Tibial artery (tissue), 4 donors: ENCODE measurements around the gene TMEM176A.

Experiments
- DNase-seq, 2 donors: peaks; one replicate each; pipeline ENCODE4 v3.0.0-alpha.2; 2019
- H3K27ac ChIP-seq, 2 donors: fragments of 200-600 bp; sonication (generic) in 1 of 2; 1 replicate in 1 of 2; 2 replicates in 1 of 2; pipeline ENCODE4 v1.5.1; 2018 to 2019; ENCODE audit warnings: mild to moderate bottlenecking in 1 of 2
- H3K27me3 ChIP-seq, 2 donors: fragments of 200-600 bp; sonication (generic) in 1 of 2; one replicate each; pipeline versions ENCODE4 v1.5.1 to v1.6.0; 2016 to 2019
- H3K36me3 ChIP-seq, 3 donors: fragments of 200-600 bp; sonication (generic) in 2 of 3; one replicate each; pipeline ENCODE4 v1.5.1; 2016 to 2019; ENCODE audit warnings: mild to moderate bottlenecking in 2 of 3
- H3K4me1 ChIP-seq, 4 donors: fragments of 200-600 bp; sonication (generic) in 2 of 4; 1 replicate in 3 of 4; 2 replicates in 1 of 4; pipeline ENCODE4 v1.5.1; 2016 to 2019
- H3K4me3 ChIP-seq, 2 donors: fragments of 200-600 bp; sonication (generic) in 1 of 2; 1 replicate in 1 of 2; 2 replicates in 1 of 2; pipeline ENCODE4 v1.5.1; 2018 to 2019; ENCODE audit warnings: mild to moderate bottlenecking in 2 of 2
- H3K9me3 ChIP-seq, 3 donors: fragments of 200-600 bp; sonication (generic) in 1 of 3; one replicate each; pipeline ENCODE4 v1.5.1; 2016 to 2019
- intact Hi-C: fragments of 100-400 bp; cut with DNase I; formaldehyde crosslinking; loops from one replicate; pipeline ENCODE4 v1.15.0; 2023; ENCODE audit warnings: low total_unique reads
- TF ChIP-seq, protein P1 (sequence below), 2 experiments: fragments of 200-600 bp in 1 of 2; fragments of 450-650 bp in 1 of 2; IDR thresholded peaks; one replicate each; pipeline ENCODE4 v1.5.1; 2017 to 2019; ENCODE audit warnings: antibody characterized with exemption in 2 of 2, mild to moderate bottlenecking in 1 of 2, moderate library complexity in 1 of 2

The TMEM176A gene

DNA sequence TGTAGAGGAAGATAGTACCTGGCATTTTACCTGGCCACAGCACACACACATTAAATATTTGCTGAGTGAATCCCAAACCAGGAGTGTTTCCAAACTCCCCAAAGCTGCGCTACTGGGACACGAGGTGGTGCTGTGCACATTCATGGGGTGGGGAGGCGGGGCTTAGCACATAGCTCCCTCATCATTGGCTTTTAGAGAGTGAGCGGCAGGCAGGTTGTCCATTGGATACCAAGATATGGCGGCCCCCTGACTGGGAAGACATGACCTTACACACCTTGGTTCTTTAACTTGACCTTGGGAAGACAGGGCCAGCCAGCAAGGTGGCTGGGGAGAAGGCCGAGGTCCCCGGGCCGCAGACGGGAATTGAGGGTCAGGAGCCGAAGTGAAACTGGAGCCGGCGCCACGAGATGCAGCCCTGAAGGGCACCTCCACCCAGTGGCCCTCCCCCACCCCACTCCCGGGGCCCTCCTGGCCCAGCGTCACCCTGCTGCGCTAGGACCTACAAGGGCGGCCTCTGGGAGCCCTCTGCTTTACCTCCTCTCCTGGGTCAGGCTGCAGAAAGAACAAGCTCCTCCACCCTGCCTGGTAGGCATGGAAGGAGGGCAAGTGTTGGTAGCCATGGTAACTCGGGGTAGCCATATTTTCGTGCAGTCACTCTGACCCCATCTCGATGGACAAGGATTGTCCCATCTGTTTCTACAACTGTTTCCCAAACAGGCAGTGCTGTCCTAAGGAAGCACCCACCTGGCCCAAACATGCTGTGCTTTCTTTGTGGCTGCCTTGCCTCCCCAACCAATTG, 24.0 kb downstream of the TMEM176A start:
- Histone ChIP-seq H3K9me3 (peaks cover 0 to 3% (median 0%) of the 10 kb centered on the region in 3 donors), H3K36me3 (no peaks in the 10 kb centered on the region), H3K27me3 (no peaks in the 10 kb centered on the region), H3K27ac (no peak overlapping the region), H3K4me3 (no peak overlapping the region), H3K4me1 (no peaks in the 10 kb centered on the region)
- TF ChIP-seq, protein P1, sequence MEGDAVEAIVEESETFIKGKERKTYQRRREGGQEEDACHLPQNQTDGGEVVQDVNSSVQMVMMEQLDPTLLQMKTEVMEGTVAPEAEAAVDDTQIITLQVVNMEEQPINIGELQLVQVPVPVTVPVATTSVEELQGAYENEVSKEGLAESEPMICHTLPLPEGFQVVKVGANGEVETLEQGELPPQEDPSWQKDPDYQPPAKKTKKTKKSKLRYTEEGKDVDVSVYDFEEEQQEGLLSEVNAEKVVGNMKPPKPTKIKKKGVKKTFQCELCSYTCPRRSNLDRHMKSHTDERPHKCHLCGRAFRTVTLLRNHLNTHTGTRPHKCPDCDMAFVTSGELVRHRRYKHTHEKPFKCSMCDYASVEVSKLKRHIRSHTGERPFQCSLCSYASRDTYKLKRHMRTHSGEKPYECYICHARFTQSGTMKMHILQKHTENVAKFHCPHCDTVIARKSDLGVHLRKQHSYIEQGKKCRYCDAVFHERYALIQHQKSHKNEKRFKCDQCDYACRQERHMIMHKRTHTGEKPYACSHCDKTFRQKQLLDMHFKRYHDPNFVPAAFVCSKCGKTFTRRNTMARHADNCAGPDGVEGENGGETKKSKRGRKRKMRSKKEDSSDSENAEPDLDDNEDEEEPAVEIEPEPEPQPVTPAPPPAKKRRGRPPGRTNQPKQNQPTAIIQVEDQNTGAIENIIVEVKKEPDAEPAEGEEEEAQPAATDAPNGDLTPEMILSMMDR (IDR thresholded peaks at IDR 0.05) = no peak
- intact Hi-C loops = no loop called here
- no peak for DNase-seq

DNA sequence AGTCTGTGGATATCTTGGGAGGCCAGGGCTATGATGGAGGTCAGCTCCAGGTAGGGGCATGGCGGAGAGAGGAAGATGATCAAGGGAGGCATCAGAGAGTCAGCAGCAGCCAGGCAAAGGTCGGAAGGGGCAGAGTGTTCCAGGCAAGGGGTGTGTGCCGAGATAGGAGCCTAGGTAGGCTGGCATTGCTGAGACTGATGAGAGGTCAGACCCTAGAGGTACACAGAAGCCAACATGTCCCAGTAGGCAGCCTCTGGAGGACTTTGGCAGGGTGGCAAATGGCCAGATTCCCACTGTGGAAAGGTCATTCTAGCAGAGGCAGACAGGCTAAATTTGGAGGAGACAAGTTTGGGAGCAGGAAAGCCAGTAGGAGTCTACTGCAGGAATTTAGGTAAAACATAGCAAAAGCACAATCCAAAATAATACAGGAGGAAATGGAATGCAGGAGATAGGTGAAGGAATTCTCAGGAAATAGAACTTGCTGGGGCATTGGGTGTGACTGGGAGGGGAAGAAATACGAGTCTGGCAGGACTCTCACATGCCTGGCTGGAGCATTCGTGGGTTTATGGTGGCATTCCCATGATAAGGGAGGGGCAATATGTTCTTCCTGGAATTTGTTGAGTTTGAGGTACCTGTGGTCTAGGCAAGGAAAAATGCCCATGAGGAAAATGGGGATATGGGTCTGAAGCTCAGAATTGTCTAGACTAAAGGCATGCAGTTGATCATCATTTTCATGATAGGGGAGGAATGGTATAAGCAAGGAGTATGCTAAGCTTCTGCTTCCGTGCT, 25.7 kb downstream of the TMEM176A start:
- DNase-seq = no peak
- Histone ChIP-seq H3K4me1 (no peaks in the 10 kb centered on the region), H3K4me3 (no peak overlapping the region), H3K27ac (no peak overlapping the region), H3K36me3 (no peaks in the 10 kb centered on the region), H3K27me3 (no peaks in the 10 kb centered on the region), H3K9me3 (peaks cover 0 to 3% (median 0%) of the 10 kb centered on the region in 3 donors)
- intact Hi-C loops = no loop called here
- TF ChIP-seq, protein P1 (IDR thresholded peaks at IDR 0.05) = no peak

GRCh38 chr7:150828384-150828783, 27.8 kb downstream of the TMEM176A start:
- no peaks in the 10 kb centered on the region for H3K9me3 ChIP-seq
- no peaks in the 10 kb centered on the region for H3K27me3 ChIP-seq
- intact Hi-C loops = no loop called here
- no peaks in the 10 kb centered on the region for H3K36me3 ChIP-seq
- TF ChIP-seq, protein P1 (IDR thresholded peaks at IDR 0.05) = no peak
- H3K4me3 ChIP-seq = no peak overlapping the region
- H3K4me1 ChIP-seq = no peaks in the 10 kb centered on the region
- no peak for DNase-seq
- no peak overlapping the region for H3K27ac ChIP-seq

GRCh38 chr7:150829426-150829825, 28.9 kb downstream of the TMEM176A start:
- intact Hi-C loops = no loop called here
- no peaks in the 10 kb centered on the region for H3K9me3 ChIP-seq
- no peaks in the 10 kb centered on the region for H3K27me3 ChIP-seq
- DNase-seq = no peak
- no peak overlapping the region for H3K4me3 ChIP-seq
- no peak overlapping the region for H3K27ac ChIP-seq
- no peaks in the 10 kb centered on the region for H3K36me3 ChIP-seq
- TF ChIP-seq, protein P1 (IDR thresholded peaks at IDR 0.05) = no peak
- H3K4me1 ChIP-seq = no peaks in the 10 kb centered on the region

GRCh38 chr7:150830937-150831336, 30.4 kb downstream of the TMEM176A start:
- TF ChIP-seq, protein P1 (IDR thresholded peaks at IDR 0.05) = no peak
- H3K9me3 ChIP-seq = no peaks in the 10 kb centered on the region
- no peaks in the 10 kb centered on the region for H3K4me1 ChIP-seq
- no peak for DNase-seq
- H3K27ac ChIP-seq = no peak overlapping the region
- intact Hi-C loops = no loop called here
- H3K27me3 ChIP-seq = no peaks in the 10 kb centered on the region
- H3K36me3 ChIP-seq = no peaks in the 10 kb centered on the region
- H3K4me3 ChIP-seq = no peak overlapping the region
